CD4-positive, alpha-beta T cell (primary cell): Measurements from ENCODE around the gene PAMR1. TPM values are rescaled to one million over a fixed set of nuclear protein-coding genes. Genes with fewer than 3 reads are reported as not detected.

Experiments used
- ATAC-seq: fragments of 200-7000 bp; cut with Tn5 transposase; one replicate; pipeline ENCODE4 v1.10.0; 2022; ENCODE audit warnings: mild to moderate bottlenecking; ENCODE audit not compliant: poor library complexity
- CTCF ChIA-PET: fragments of 350-600 bp; sonication (Branson Sonifier 250); formaldehyde crosslinking; loops from one replicate; lab custom pipeline; 2021; ENCODE audit warnings: antibody characterized with exemption, inconsistent platforms; lab: Charles Lee
- POLR2A ChIA-PET: fragments of 350-600 bp; sonication (Branson Sonifier 250); formaldehyde crosslinking; loops from one replicate; lab custom pipeline; 2021; ENCODE audit warnings: antibody characterized with exemption, inconsistent platforms; lab: Charles Lee
- DNase-seq, 14 experiments: peaks; one replicate each; pipeline ENCODE4 v3.0.0-alpha.2; 2013 to 2020; ENCODE audit warnings: mixed read lengths in 2 of 14
- H3K27ac ChIP-seq, 2 donors: one replicate each; pipeline versions ENCODE4 v1.5.1 to v1.7.0; 2013; ENCODE audit warnings: low read length in 2 of 2, low read depth in 1 of 2, mild to moderate bottlenecking in 1 of 2
- H3K27me3 ChIP-seq, 2 experiments: 1 replicate in 1 of 2; 2 replicates in 1 of 2; pipeline versions ENCODE4 v1.6.1 to v1.7.0; 2013; ENCODE audit warnings: low read length in 2 of 2, control low read depth in 1 of 2, mild to moderate bottlenecking in 1 of 2, moderate library complexity in 1 of 2; ENCODE audit not compliant: insufficient read depth in 2 of 2, control insufficient read depth in 1 of 2
- H3K36me3 ChIP-seq: one replicate; pipeline ENCODE4 v1.6.1; 2013; ENCODE audit warnings: low read length, control low read depth; ENCODE audit not compliant: insufficient read depth
- H3K4me1 ChIP-seq: one replicate; pipeline ENCODE4 v1.6.1; 2013; ENCODE audit warnings: low read length, control low read depth; ENCODE audit not compliant: insufficient read depth
- H3K4me3 ChIP-seq: one replicate; pipeline ENCODE4 v1.5.1; 2013; ENCODE audit warnings: mild to moderate bottlenecking, low read length, moderate library complexity
- H3K9me3 ChIP-seq, 2 experiments: 1 replicate in 1 of 2; 2 replicates in 1 of 2; pipeline versions ENCODE4 v1.6.1 to v1.7.0; 2013; ENCODE audit warnings: low read length in 2 of 2, mild to moderate bottlenecking in 2 of 2, control low read depth in 1 of 2, moderate library complexity in 1 of 2; ENCODE audit not compliant: control insufficient read depth in 1 of 2, insufficient read depth in 1 of 2
- H3K27ac Mint-ChIP-seq: one replicate; pipeline ENCODE4 v1.8.0; 2020; ENCODE audit warnings: mixed read lengths
- H3K27me3 Mint-ChIP-seq: one replicate; pipeline ENCODE4 v1.8.0; 2021; ENCODE audit warnings: mixed read lengths
- H3K36me3 Mint-ChIP-seq: one replicate; pipeline ENCODE4 v1.8.0; 2021; ENCODE audit warnings: low read depth, mixed read lengths
- H3K4me1 Mint-ChIP-seq: one replicate; pipeline ENCODE4 v1.8.0; 2021; ENCODE audit warnings: low read depth, mixed read lengths
- H3K4me3 Mint-ChIP-seq: one replicate; pipeline ENCODE4 v1.8.0; 2020; ENCODE audit warnings: mild to moderate bottlenecking, mixed read lengths
- H3K9me3 Mint-ChIP-seq: one replicate; pipeline ENCODE4 v1.8.0; 2020; ENCODE audit warnings: mixed read lengths
- CTCF ChIP-seq: fragments of 200-600 bp; IDR thresholded peaks from one replicate; pipeline ENCODE4 v1.8.0; 2022; ENCODE audit warnings: antibody characterized with exemption, mild to moderate bottlenecking
- intact Hi-C, 2 experiments: fragments of 100-400 bp; cut with DNase I in 1 of 2; cut with micrococcal nuclease in 1 of 2; formaldehyde crosslinking; loops; one replicate each; pipeline versions ENCODE4 v1.15.1 to v1.9.0; 2023 to 2025; cut with DNase I, micrococcal nuclease
- total RNA-seq, 174 experiments: library from RNA in 2 of 174; stranded (reverse) in 2 of 174; gene quantifications; one replicate each; pipeline ENCODE4 v1.2.3 and lab custom pipeline; 2021 to 2026

PAMR1 gene
- total RNA-seq, 2 experiments from 2014 or later: not detected

DNA sequence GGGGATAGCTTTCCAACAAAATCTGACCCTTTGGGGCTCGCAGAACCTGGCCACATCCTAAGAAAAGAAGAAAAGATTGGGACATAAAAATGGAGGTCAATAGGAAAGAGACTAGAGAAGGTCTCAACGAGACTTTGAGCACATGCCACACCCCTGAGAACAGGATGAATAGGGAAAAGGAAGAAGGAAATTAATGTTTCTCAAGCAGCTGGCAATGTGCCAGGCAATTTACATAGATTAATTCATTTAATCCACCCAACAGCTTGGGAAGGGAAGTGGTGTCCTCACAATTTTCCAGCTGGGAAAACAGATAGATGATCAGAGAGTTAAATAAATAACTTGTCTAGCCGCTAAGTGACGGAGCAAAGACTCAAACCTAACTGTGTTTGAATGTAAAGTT lies 50.7 kb downstream of the PAMR1 start:
- CTCF ChIA-PET: no interaction called here

GRCh38 chr11:35473795-35474374 lies 51.5 kb downstream of the PAMR1 start:
- Mint-ChIP-seq H3K27ac (no peak overlapping the region), H3K4me3 (no peak overlapping the region)

More for the DNA sequence above, 50.7 kb downstream of the PAMR1 start:
- TF ChIP-seq CTCF: no peak
- Mint-ChIP-seq H3K27ac (no peak overlapping the region), H3K9me3 (no peaks in the 10 kb centered on the region), H3K27me3 (peaks cover 30% of the 10 kb centered on the region), H3K4me3 (no peak overlapping the region), H3K36me3 (no peaks in the 10 kb centered on the region), H3K4me1 (peaks cover 9% of the 10 kb centered on the region)
- Histone ChIP-seq H3K4me3 (no peak overlapping the region), H3K36me3 (no peaks in the 10 kb centered on the region), H3K27ac (no peak overlapping the region), H3K27me3 (peaks cover 0 to 14% of the 10 kb centered on the region in 2 experiments), H3K9me3 (peaks cover 0 to 4% of the 10 kb centered on the region in 2 experiments), H3K4me1 (no peaks in the 10 kb centered on the region)
- ATAC-seq (no peak), DNase-seq (no peak)
- POLR2A ChIA-PET: no interaction called here
- intact Hi-C loops: no loop called here

GRCh38 chr11:35470616-35471015 lies 54.8 kb downstream of the PAMR1 start:
- H3K4me1 Mint-ChIP-seq: no peaks in the 10 kb centered on the region
- H3K27ac ChIP-seq: no peak overlapping the region
- H3K9me3 ChIP-seq: peaks cover 0 to 4% of the 10 kb centered on the region in 2 experiments
- H3K4me1 ChIP-seq: no peaks in the 10 kb centered on the region
- no peak for ATAC-seq
- peaks cover 31% of the 10 kb centered on the region for H3K27me3 Mint-ChIP-seq
- H3K27me3 ChIP-seq: peaks cover 0 to 3% of the 10 kb centered on the region in 2 experiments
- TF ChIP-seq CTCF: no peak
- H3K36me3 Mint-ChIP-seq: no peaks in the 10 kb centered on the region
- H3K4me3 ChIP-seq: no peak overlapping the region
- CTCF ChIA-PET: no interaction called here
- H3K27ac Mint-ChIP-seq: no peak overlapping the region
- no peak overlapping the region for H3K4me3 Mint-ChIP-seq
- H3K36me3 ChIP-seq: no peaks in the 10 kb centered on the region
- intact Hi-C loops: no loop called here
- POLR2A ChIA-PET: no interaction called here
- no peaks in the 10 kb centered on the region for H3K9me3 Mint-ChIP-seq
- DNase-seq: no peak

More at GRCh38 chr11:35473795-35474374, 51.5 kb downstream of the PAMR1 start:
- Mint-ChIP-seq H3K36me3 (no peaks in the 10 kb centered on the region), H3K4me1 (peaks cover 9% of the 10 kb centered on the region), H3K9me3 (no peaks in the 10 kb centered on the region), H3K27me3 (peaks cover 26% of the 10 kb centered on the region)
- H3K36me3 ChIP-seq: no peaks in the 10 kb centered on the region
- no peak overlapping the region for H3K27ac ChIP-seq
- intact Hi-C loops: no loop called here
- no peak for ATAC-seq
- ChIA-PET CTCF (no interaction called here), POLR2A (no interaction called here)
- no peak for TF ChIP-seq CTCF
- DNase-seq: no peak
- H3K9me3 ChIP-seq: peaks cover 0 to 4% of the 10 kb centered on the region in 2 experiments
- peaks cover 0 to 14% of the 10 kb centered on the region in 2 experiments for H3K27me3 ChIP-seq
- H3K4me1 ChIP-seq: no peaks in the 10 kb centered on the region
- H3K4me3 ChIP-seq: no peak overlapping the region
